ENCODE data around the gene LEP.

Gene LEP

GRCh38 chr7:128302139-128302538, 61.1 kb downstream of the LEP start:
- ATAC-seq: no peak
- Mint-ChIP-seq H3K4me3 (no peak overlapping the region), H3K36me3 (peaks cover 54% of the 10 kb centered on the region), H3K9me3 (no peaks in the 10 kb centered on the region), H3K27ac (no peak overlapping the region), H3K27me3 (no peaks in the 10 kb centered on the region), H3K4me1 (peaks cover 6% of the 10 kb centered on the region)

DNA sequence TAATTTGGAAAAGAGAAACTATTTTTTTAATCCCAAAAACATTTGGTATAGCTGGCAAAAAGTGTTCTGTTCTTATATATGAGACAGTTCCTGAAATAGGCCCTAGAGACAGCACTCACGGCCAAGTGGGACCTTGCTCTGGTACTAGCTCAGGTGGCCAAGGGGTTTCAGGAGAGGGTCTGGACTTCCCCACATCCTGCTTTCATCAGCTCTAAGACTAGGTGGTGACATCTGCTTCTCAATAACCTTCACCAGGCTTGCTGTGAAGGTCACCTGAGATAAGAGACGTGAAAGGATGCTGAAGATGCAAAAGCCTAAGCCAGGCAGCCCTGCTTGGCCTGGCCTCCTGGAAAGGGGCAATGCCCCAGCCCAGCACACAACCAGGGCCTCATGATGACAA, 62.1 kb downstream of the LEP start:
- peaks cover 57% of the 10 kb centered on the region for H3K36me3 Mint-ChIP-seq
- peaks cover 6% of the 10 kb centered on the region for H3K4me1 Mint-ChIP-seq
- H3K9me3 Mint-ChIP-seq: no peaks in the 10 kb centered on the region
- peak overlapping the region; percentile 63 for H3K27ac Mint-ChIP-seq
- H3K4me3 Mint-ChIP-seq: no peak overlapping the region
- peak; percentile 67 for ATAC-seq
- no peaks in the 10 kb centered on the region for H3K27me3 Mint-ChIP-seq

DNA sequence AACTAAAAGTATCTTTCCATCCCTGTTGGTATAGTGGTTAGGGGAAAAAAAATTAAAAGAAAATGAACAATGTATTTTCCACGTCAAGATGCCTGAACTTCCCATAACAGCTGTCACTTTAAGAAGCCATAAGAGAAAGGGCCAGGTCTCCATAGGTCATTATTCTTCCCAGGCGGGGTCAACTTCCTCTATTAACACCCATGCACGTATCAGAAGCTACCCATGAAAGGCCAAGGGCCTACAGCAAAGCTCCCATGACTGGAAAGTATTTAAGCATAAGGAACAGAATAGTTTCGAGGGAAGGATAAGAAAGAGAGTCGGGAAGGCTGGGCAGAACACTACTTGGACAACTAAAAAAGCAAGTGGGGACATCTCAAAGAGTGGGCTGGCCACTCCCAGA, 62.6 kb downstream of the LEP start:
- Mint-ChIP-seq H3K27me3 (no peaks in the 10 kb centered on the region), H3K4me1 (peaks cover 6% of the 10 kb centered on the region), H3K4me3 (no peak overlapping the region), H3K27ac (peak overlapping the region; percentile 63), H3K9me3 (no peaks in the 10 kb centered on the region), H3K36me3 (peaks cover 59% of the 10 kb centered on the region)
- ATAC-seq: peak; percentile 78

DNA sequence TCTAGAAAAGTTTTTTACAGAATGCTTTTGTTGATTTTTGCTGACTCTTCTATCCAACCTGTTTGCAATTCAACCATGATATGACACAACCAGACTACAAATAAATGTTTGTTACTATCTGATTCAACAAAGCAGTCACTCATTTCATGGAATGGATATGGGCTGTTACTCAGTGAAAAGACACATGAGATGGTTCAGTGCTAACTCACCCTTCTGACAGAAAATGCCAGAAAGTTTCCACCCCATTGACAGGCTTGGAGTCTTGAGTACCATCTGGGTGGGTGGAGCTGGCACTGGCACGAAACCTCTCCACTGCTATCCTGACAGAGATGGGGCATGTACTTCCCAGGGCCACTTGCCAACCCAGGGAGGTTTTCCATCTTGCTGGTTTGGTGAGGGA, 63.1 kb downstream of the LEP start:
- peak overlapping the region; percentile 63 for H3K27ac Mint-ChIP-seq
- peaks cover 65% of the 10 kb centered on the region for H3K36me3 Mint-ChIP-seq
- peaks cover 6% of the 10 kb centered on the region for H3K4me1 Mint-ChIP-seq
- H3K4me3 Mint-ChIP-seq: no peak overlapping the region
- H3K27me3 Mint-ChIP-seq: no peaks in the 10 kb centered on the region
- ATAC-seq: no peak
- no peaks in the 10 kb centered on the region for H3K9me3 Mint-ChIP-seq

- H3K27me3 Mint-ChIP-seq: no peaks in the 10 kb centered on the region
- H3K9me3 Mint-ChIP-seq: no peaks in the 10 kb centered on the region
- peaks cover 76% of the 10 kb centered on the region for H3K36me3 Mint-ChIP-seq
- H3K4me1 Mint-ChIP-seq: peaks cover 6% of the 10 kb centered on the region
- ATAC-seq: no peak
- H3K27ac Mint-ChIP-seq: no peak overlapping the region
- no peak overlapping the region for H3K4me3 Mint-ChIP-seq
These were observed 66.0 kb downstream of the LEP start for GRCh38 chr7:128307061-128307460.

Data from stimulated activated memory B cell treated with anti-CD40 and anti-IgM and Interleukin-4, amounts not matched to agents 10 μg/mL and 1 μg/mL and 100 μg/mL, for 72 hours (primary cell).